ENCODE data around the gene AMBP. TPM values are rescaled to one million over a fixed set of nuclear protein-coding genes. Genes with fewer than 3 reads are reported as not detected.

Gene AMBP
- total RNA-seq, 1 donor from 2014 or later: not detected

DNA sequence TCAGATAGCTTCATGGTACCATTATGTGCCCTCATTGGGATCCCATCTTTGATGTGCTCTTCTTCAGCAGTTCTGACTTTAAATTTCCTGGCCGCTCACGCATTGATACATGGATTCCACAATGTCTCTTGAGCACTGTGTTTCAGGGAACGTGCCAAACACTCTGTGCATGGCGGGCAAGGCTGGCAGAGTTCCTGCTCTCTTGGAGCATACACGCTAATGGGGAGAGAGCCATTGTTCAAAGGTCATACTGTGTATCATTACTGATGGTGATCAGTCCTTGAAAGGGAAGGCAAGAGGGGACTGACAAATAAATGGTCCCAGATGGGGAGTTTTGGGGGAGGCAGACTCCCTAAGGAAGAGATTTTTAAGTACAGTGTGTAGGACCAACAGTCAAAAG is 52.3 kb downstream of the AMBP start:
- DNase-seq (ENCODE audit: low spot score): no peak
- Mint-ChIP-seq H3K9me3 (ENCODE audit: low read depth) (peaks cover 28% of the 10 kb centered on the region), H3K36me3 (ENCODE audit: low read depth) (peaks cover 47% of the 10 kb centered on the region), H3K4me1 (ENCODE audit: low read depth) (peaks cover 5% of the 10 kb centered on the region), H3K27ac (ENCODE audit: unreplicated experiment) (no peak overlapping the region), H3K4me3 (ENCODE audit: unreplicated experiment) (no peak overlapping the region), H3K27me3 (ENCODE audit: low read depth) (no peaks in the 10 kb centered on the region)
- TF ChIP-seq, protein P1, sequence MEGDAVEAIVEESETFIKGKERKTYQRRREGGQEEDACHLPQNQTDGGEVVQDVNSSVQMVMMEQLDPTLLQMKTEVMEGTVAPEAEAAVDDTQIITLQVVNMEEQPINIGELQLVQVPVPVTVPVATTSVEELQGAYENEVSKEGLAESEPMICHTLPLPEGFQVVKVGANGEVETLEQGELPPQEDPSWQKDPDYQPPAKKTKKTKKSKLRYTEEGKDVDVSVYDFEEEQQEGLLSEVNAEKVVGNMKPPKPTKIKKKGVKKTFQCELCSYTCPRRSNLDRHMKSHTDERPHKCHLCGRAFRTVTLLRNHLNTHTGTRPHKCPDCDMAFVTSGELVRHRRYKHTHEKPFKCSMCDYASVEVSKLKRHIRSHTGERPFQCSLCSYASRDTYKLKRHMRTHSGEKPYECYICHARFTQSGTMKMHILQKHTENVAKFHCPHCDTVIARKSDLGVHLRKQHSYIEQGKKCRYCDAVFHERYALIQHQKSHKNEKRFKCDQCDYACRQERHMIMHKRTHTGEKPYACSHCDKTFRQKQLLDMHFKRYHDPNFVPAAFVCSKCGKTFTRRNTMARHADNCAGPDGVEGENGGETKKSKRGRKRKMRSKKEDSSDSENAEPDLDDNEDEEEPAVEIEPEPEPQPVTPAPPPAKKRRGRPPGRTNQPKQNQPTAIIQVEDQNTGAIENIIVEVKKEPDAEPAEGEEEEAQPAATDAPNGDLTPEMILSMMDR (IDR thresholded peaks at IDR 0.05): no peak

DNA sequence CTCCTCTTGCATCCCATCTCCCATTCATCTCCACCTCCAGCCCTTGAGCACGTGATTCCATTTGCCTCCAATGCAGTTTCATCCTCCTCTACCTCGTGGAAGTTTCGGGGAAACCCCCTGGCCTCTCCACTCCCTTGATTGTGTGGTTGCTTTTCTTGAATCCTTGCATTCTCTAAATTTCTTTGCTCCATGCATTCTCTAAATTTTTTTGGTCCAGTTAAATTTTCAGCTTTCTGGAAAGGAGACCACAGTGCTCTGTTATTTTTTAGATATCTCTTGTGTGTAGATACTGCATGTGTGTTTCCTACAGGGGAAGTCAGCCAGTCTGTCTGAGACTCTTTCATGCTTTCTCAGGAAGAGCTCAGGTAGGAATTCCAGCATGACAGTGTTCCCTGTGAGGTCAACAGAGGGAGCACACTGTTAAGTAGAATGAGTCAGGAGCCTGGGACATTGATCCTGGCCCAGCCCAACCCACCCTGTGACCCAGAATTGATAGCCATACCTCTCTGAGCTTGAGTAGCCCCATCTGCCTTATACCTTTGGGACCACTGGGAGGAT is 52.8 kb downstream of the AMBP start:
- peaks cover 5% of the 10 kb centered on the region for H3K4me1 Mint-ChIP-seq (ENCODE audit: low read depth)
- H3K27me3 Mint-ChIP-seq (ENCODE audit: low read depth): no peaks in the 10 kb centered on the region
- H3K4me3 Mint-ChIP-seq (ENCODE audit: unreplicated experiment): no peak overlapping the region
- H3K27ac Mint-ChIP-seq (ENCODE audit: unreplicated experiment): no peak overlapping the region
- peaks cover 44% of the 10 kb centered on the region for H3K36me3 Mint-ChIP-seq (ENCODE audit: low read depth)
- peaks cover 28% of the 10 kb centered on the region for H3K9me3 Mint-ChIP-seq (ENCODE audit: low read depth)
- DNase-seq (ENCODE audit: low spot score): no peak
- TF ChIP-seq, protein P1 (IDR thresholded peaks at IDR 0.05): no peak

DNA sequence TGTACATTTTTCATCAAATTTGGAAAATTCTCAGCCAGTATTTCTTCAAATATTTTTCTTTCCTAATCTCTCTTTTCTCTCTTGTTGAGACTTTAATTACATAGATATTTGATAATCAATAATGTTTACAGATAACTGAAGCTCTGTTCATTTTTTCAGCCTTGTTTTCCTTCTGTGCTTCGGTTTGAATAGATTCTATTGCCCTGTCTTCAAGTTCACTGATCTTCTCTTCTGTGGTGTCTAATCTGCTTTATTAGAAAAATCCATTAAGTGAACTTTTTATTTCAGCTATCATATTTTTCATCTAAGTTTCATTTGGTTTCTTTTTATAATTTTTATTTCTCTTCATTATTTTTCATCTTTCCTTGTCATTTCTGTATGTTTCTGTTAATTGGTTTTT is 54.1 kb downstream of the AMBP start:
- H3K27me3 Mint-ChIP-seq (ENCODE audit: low read depth): no peaks in the 10 kb centered on the region
- H3K9me3 Mint-ChIP-seq (ENCODE audit: low read depth): peaks cover 32% of the 10 kb centered on the region
- no peak overlapping the region for H3K27ac Mint-ChIP-seq (ENCODE audit: unreplicated experiment)
- TF ChIP-seq, protein P1 (IDR thresholded peaks at IDR 0.05): no peak
- peaks cover 43% of the 10 kb centered on the region for H3K36me3 Mint-ChIP-seq (ENCODE audit: low read depth)
- no peak for DNase-seq (ENCODE audit: low spot score)
- peaks cover 5% of the 10 kb centered on the region for H3K4me1 Mint-ChIP-seq (ENCODE audit: low read depth)
- H3K4me3 Mint-ChIP-seq (ENCODE audit: unreplicated experiment): no peak overlapping the region

DNA sequence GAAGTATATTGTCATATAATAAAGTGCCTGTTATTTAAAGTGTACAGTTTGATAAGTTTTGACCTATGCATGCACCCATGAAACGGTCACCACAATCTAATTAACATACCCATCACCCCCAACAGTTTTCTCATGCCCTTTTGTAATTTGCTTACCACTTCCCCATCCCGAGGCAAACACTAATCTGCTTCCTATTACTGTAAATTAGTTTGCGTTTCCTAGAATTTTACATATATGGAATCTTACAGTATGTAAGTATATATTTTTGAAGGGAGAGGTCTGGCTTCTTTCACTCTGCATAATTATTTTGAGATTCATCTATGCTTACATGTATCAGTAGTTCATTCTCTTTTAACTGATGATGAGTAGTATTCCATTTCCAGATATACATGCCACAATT is 56.5 kb downstream of the AMBP start:
- peaks cover 5% of the 10 kb centered on the region for H3K4me1 Mint-ChIP-seq (ENCODE audit: low read depth)
- no peaks in the 10 kb centered on the region for H3K27me3 Mint-ChIP-seq (ENCODE audit: low read depth)
- peaks cover 32% of the 10 kb centered on the region for H3K9me3 Mint-ChIP-seq (ENCODE audit: low read depth)
- no peak overlapping the region for H3K4me3 Mint-ChIP-seq (ENCODE audit: unreplicated experiment)
- H3K36me3 Mint-ChIP-seq (ENCODE audit: low read depth): peaks cover 44% of the 10 kb centered on the region
- no peak overlapping the region for H3K27ac Mint-ChIP-seq (ENCODE audit: unreplicated experiment)
- TF ChIP-seq, protein P1 (IDR thresholded peaks at IDR 0.05): no peak
- DNase-seq (ENCODE audit: low spot score): no peak

DNA sequence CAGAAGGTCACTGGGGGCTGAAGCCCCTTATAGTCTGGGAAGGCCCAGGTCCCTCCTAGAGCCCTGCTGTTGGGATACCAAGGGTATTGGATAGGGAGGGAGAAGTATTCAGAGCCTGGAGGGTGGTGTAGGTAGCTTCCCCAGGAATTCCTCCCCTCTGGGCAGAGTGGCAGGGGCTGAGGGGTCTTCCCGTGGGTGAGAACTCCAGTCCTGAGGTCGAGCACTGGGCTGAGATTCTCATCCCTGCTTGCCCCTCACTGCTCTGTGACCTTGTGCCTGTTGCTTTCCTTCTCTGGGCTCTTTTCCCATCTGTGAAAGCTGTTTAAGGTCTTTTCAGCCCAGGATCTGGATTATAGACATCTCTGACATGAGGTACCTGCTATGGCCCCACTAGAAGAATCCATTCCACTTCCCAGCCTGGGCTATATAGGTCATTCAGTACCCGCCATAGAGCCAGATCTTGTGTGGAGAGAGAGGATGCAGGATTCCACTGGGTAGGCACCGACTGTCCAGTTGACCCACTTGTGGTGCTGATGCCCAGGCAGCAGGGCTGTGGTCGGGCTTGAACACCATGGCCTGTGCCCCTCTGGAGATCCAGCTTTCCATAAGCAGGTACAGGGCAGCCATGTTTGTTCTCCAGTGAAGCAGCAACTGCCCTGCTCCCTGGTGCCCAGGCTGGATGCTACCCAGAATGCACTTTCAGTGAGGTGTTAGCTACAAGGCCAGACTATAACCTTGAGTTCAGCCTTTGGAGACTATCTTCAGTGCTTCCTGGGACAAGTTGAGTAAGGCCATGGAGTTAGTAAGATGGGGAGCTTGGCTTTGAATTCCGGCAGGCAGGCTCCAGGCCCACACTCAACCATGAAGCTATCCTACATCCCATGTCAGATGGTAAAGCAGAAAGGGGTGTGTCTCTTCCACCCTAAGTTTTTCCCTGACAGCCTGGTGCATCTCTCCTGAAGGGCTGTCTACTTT is 60.1 kb downstream of the AMBP start:
- peaks cover 28% of the 10 kb centered on the region for H3K36me3 Mint-ChIP-seq (ENCODE audit: low read depth)
- peaks cover 26% of the 10 kb centered on the region for H3K9me3 Mint-ChIP-seq (ENCODE audit: low read depth)
- H3K4me1 Mint-ChIP-seq (ENCODE audit: low read depth): no peaks in the 10 kb centered on the region
- no peaks in the 10 kb centered on the region for H3K27me3 Mint-ChIP-seq (ENCODE audit: low read depth)
- TF ChIP-seq, protein P1 (IDR thresholded peaks at IDR 0.05): no peak
- H3K4me3 Mint-ChIP-seq (ENCODE audit: unreplicated experiment): no peak overlapping the region
- H3K27ac Mint-ChIP-seq (ENCODE audit: unreplicated experiment): no peak overlapping the region
- no peak for DNase-seq (ENCODE audit: low spot score)
